GM18909 (cell line): ENCODE measurements around the gene AVPR2.

Experiments used
- ATAC-seq: cut with Tn5 transposase; IDR thresholded peaks from one replicate; pipeline ENCODE4 v1.9.1; 2021; ENCODE audit warnings: mild to moderate bottlenecking; ENCODE audit not compliant: unreplicated experiment, poor library complexity

AVPR2 gene

DNA sequence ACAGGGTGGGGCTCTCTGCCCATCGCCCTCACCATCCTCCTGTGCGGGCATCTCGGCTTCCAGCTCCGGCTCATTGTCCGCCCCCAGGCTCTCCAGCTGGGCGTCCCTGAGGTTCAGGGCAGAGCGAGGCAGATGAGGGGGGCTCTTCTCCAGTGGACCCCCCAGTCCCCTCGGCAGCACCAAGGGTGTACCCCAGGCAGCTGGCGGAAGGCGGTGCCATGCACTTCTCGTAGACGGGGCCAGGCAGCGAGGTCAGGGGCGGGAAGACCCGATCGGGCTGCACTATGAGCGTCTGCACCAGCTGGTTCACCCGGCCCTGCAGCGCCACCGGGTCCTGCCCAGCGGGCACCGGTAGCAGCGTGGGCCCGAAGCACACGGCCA lies 5.5 kb downstream of the AVPR2 start:
- ATAC-seq, result no peak

DNA sequence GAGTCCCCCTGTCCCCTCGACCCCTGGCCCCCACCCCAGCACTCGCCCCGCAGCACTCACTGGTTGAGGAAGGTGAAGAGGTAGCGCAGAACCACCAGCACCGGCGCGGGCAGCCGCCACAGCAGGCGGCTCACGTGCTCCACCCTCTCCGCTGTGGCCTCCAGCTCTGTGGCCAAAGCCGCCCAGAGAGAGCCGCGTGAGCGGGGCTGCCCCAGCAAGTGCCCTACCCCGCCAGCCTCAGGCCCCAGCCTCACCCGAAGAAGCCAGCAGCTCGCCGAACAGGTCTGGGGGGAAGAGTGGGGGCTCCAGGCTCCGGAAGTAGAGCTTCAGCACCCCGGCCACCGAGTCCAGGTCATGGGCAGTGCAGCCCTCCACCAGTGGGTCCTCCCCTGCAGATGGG lies 6.0 kb downstream of the AVPR2 start:
- ATAC-seq, result no peak

DNA sequence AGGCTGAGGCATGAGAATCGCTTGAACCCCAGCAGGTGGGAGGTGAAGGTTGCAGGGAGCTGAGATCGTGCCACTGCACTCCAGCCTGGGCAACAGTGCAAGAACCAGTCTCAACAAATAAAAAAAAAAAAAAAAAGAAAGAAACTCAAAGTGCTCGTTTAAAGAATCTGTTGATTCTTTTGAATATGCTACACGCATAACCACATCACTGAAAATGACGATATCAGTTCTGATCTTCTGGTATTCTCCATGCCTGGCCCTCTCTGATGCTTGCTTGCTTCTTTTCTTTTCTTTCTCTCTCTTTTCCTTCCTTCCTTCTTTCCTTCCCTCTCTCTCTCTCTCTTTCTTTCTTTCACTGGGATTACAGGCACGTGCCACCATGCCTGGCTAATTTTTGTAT lies 7.3 kb downstream of the AVPR2 start:
- no peak for ATAC-seq

DNA sequence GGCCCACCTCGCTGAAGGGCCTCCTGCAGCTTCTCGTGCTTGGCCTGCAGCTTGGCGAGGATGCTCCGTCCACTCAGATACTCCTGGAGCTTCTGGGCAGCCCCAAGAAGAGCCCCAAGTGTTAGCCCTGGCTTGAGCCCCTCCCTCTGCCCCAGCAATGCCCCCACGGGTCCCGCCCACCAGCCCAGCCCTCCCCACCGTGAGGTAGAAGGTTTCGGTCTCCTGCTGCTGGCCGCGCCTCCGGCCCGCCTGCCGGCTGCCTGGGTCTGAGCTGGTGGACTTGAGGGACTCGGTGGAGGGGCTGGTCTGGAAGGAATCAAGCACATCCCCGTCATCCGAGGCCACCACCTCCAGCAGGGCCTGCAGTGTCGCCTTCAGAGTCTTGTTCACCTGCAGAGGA lies 8.7 kb downstream of the AVPR2 start:
- ATAC-seq, result no peak

DNA sequence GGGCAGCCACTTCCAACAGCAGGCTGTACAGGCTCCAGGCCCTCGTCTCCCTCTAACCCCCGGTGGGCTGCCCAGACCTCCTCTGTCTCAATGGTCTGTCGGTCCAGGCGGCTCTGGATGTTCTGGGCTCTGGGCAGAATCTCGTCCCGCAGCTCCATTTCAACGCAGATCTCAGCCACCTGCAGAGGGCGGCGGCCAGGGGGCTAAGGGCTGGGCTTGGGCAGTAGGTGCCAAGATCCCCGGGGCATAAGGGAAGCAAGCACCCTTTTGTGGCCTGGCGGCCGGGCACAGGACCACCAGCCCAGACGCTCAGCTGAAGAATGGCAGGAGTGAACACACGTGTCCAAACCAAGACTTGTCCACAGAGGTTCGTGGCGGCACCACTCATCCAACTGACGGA lies 9.2 kb downstream of the AVPR2 start:
- no peak for ATAC-seq

DNA sequence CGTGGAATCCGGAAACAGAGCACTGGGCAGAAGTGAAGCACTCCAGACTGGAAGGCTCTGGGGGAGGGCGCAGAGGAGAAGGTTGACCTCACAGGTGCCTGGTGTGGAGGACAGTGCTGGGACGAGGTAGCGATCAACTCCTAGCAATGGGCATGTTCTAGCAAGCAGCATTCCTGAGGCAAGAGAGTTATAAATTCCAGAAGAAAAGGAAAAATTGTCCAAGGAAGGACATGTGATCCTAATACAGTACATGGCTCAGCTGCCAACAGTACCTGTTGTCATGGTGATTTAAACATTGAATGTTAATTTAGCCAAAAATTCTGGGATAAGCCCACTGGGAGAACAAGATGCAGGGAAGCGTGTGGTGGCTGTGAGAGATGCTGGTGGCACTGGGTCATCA lies 13.4 kb downstream of the AVPR2 start:
- ATAC-seq, result no peak

DNA sequence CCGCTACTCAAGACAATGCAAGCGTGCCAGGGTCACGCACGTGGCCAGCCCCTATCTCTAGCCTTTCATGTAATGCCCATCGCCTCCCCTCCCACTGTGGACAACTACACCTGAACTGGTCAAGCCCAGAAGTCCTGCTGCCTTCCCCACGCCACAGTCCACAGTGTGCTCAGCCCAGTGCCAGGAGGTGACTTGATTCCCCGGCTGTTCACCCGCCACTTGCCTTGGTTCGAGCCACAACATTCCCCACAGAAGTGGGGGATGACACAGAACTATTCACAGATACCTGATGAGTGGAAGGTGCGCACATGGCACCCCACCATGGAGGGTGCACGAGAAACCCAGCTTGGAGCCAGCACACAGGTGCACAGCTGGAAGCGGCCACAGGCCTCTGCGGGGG lies 14.8 kb downstream of the AVPR2 start:
- ATAC-seq, result no peak

DNA sequence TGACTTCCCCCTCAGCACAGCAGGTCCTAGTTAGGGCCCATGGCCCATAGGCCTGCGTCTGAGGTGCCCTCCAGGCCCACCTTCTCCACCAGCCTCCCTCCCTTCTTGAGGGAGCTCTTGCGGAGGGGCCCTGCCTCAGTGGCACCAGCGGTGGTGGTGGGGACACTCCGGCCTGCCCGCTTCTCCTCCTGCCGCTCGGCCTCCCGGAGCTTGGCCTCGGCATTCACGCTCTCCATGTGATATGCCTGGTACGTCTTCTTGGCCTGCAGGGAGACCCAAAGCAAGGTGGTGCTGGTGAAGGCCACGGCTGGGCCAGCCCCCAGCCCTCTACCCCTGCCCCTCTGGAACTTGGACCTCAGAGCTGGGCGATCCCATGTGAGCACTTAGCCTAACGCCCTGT lies 16.1 kb downstream of the AVPR2 start:
- ATAC-seq, result no peak

DNA sequence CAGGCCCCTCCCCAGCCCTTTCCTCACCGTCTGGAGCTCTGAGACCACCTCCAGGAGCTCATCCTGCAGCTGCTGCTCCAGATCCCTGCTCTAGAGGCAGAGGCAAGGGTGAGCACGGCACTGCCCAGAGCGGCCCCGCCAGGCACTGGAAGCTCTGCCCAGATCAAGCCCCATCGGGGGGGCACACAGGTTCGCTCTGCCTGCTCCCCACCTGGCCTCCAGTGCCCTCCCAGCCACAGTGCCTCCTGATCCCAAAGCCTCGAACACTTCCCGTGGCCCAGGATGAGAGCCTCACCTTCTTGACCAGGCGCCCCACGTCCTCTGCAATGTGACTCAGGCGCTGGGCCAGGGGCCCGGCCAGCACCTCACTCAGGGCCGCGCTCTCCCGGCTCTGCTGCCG lies 16.6 kb downstream of the AVPR2 start:
- no peak for ATAC-seq

DNA sequence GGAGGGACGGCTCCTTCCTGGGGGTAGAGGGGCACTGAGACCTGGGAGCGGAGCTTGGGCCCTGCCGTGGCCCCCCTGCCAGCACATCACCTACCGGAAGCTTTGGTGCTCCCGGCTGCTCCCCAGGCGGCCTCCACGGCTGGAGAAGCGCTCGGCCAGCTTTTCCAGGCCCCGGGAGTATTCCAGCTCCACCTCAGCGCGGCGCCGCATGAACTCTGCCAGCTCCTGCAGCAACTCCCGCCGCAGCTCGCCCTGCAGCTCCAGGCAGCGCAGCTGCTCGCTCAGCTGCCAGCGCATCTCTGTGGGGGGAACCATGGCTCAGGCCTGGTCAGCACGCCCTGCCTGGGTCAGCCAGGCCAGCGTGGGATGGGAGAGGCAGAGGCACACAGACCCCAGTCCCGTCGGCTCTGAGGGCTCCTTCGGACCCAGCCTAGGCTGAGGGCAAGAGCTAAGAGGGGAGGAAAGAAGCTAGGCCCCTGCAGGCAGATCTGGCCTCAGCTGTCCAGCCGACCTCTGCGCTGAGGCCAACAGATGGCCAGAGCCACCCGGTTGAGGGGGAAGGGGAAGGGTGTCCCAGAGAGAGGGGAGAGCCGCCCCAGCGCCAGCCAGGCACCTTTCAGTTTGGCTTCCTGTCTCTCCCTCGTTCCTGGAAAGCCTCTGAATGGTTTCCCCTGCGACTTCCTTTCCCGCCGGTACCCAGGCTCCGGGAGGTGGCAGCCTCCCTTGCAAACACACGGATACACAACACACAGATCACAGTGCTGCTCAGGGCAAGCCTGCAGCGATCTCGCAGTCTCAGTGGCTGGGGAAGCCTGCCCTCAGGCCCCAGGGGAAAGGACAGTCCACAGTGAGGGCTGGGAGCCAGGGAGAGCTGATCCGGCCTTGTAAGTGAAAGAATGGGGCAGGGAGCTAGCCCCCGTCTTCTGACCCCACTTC lies 17.3 kb downstream of the AVPR2 start:
- ATAC-seq, result no peak

DNA sequence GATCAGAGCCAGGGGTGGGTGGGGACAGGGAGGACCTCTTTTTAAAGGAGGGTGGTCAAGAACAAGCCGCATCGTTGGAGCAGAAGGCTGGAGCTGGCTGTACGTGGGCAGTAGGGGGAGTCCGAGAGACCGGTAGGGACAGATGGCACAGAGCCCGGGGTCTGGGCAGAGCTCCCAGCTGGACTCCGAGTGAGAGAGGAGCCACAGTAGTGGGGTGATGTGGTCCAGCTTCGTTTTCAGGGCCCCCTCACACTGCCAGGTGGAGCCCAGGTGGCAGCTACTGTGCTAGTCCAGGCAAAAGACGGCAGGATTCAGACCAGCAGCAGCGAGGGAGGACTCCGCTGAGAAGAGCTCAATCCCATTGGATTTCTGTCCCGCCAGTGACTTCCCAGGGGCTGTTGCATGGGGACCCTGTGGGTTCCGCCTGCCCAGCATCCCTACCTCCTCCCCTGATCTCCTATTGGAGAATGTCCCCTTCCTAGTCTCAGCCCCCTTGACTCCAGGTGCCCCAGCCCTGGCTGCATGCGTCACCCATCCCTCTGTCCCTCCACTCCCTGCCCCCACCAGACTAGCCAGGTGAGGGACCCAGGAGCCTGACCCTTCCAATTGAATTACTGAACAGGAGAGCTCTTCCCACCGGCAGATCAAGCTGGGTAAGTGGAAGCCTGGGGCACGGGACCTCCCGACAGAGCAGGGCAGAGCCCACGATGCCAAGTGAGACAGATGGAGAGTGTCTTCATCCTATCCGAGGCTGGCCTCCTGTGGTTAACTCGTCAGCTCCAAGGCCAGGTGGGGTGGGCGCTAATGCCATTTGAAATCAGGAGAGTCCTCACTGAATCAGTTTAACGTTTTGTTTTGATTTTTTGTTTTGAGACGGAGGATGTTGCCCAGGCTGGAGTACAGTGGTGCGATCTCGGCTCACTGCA lies 18.7 kb downstream of the AVPR2 start:
- no peak for ATAC-seq

DNA sequence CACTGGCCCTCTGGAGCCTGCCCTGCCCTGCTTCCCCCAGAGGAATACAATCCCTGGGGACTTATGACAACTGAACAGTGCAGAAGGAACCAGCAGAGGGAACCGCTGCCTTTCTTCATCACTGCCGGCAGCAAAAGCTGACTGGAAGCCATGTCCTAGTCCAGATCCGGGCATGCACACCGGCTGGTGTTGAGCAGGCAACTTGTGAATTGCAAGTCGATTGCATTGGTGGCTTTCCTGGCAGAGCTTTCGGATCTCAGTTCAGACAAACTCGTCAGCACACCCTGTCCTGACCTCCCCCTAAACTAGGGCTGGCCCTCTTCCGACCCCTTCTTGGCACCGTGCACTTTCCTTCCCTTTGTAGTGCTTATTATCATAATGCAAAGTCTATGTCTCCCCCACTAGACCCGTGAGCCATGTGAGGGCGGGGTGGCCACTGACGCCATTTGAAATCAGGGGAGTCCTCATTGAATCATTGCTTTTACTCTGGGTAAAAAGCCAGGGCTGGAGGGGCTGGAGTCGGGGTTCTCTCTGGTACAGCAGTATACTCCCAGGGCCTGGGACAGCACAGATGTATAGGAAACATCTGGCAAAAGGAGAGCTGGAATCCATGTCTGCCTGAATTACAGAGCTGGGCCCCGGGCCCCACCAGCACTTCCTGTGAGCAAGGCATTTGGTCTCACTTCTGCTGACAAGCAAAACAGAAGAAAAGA lies 19.8 kb downstream of the AVPR2 start:
- ATAC-seq, result no peak

DNA sequence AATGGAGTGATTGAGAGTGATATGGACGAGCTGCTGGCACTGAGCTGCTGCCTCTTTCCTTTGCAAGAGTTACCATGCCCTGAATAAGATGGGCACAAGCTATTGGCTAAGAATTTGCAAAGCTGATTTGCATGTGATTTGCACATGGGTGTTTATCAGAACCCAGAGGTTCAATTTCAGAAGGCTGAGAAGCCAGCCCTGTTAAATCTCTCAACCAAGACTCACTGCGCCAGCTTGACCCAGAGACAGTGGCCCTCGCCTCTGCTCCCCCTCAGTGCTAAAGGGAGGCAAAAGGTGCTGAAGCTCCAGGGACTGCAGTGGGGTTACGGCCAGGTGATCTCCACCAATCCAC lies 20.9 kb downstream of the AVPR2 start:
- no peak for ATAC-seq

DNA sequence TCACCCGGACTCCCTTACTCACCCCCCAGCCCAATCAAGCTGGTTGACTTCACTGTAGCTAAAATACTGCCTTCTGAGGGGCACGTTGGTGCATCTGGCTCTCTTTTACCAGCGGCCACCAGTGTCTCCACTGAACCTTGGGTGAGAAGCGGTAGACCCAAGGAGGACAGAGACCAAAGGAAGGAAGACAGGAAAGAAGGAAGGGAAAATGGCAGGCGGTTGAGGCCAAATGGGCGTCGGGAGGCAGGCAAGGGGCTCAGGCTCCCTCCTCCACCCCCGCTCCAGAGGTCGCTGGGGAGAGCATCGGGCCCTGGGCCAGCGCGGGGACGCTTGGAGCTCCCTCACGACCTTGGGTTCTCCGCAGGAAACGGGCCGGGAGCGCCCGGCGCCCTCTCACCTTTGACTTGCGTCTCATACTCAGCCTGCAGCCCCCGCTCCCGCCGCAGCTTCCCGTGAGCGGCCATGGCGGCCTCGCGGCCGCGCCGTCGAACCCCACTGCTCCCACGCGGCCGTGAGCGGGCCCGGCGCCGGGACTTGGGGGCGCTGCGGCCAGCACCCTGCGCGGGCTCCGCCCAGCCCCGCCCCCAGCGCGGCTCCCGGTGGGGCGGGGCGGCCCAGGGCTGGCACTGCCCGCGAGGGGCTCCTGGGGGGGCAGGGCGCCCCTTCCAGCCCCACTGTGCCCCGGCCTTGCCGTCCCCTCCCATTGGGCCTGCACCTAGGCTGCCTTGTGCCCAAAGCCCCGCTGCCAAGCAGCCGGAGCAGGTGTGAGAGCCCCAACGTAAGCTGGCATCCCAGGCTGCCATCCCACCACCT lies 21.5 kb downstream of the AVPR2 start, which contains the start of gene ARHGAP4:
Gene ARHGAP4, minus strand, starts transcription at position 526 of the 813 bp plus-strand sequence. Its CDS starts 62 bp downstream, at position 464.
- peak; percentile 2 for ATAC-seq

DNA sequence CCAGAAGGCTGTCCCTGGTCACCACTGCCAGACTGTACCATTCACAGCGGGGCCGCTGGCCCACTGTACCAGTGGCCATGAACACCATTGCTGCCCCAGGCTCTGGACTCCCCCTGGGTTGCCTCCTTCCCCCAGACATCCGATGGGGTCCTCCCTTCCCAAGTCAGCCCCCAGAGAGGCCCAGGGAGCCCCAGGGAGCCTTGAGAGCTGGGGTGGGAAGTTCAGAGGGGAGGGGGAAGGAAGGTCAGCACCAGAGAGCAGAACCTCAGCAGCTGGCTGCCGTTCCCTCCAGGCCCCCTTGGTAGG lies 22.0 kb downstream of the AVPR2 start:
- ATAC-seq, result peak; percentile 4

DNA sequence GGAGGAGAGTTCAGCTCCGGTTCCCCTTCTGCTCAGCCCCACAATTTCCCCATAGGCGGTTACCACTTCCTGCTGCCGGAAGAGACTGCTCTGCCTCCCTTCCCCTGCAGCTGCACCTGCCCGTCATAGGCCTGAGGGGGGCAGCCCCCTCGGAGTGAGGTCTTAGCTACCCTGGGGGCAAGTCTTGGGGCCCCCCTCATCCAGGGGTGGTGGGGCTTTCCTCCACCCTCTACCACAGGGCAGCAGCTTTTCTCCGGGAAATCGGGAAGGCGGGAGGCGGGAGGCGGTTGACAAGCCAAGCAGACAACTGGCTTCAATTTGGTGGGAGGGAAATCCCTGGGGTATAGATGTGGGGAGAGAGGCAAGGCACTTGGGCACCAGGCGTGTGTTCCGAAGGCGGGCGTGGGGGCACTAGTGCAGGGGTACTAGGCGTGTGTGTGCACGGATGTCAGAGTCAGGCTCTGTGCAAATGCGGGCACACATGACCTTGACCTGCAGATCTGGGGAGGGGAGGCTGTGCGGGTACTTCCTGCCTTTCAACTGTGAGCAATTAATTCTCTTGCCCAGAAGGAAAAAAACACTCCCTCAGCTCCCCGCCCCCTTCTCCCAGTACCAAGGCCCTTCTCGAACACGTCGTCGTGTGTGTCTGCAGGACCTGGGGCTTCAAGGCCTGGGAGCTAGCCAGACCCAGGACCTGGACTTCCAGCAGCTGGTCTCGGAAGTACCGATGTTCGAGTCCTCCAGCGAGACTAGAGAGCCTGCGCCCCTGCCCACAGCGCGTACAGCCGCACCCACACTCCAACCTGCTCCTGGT lies 22.6 kb downstream of the AVPR2 start:
- peak; percentile 66 for ATAC-seq

DNA sequence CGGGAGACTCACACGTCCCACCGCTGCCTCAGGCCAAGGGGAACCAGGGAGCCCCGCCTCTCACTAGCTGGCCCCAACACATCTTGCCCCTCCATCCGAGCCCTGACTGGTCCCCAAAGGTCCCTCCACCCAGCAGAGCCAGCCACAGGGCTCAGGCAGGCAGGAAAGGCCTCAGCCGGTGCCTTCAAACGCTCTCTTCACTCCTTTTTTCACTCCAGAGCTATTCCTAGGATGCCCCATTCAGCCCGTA lies 23.1 kb downstream of the AVPR2 start:
- no peak for ATAC-seq

DNA sequence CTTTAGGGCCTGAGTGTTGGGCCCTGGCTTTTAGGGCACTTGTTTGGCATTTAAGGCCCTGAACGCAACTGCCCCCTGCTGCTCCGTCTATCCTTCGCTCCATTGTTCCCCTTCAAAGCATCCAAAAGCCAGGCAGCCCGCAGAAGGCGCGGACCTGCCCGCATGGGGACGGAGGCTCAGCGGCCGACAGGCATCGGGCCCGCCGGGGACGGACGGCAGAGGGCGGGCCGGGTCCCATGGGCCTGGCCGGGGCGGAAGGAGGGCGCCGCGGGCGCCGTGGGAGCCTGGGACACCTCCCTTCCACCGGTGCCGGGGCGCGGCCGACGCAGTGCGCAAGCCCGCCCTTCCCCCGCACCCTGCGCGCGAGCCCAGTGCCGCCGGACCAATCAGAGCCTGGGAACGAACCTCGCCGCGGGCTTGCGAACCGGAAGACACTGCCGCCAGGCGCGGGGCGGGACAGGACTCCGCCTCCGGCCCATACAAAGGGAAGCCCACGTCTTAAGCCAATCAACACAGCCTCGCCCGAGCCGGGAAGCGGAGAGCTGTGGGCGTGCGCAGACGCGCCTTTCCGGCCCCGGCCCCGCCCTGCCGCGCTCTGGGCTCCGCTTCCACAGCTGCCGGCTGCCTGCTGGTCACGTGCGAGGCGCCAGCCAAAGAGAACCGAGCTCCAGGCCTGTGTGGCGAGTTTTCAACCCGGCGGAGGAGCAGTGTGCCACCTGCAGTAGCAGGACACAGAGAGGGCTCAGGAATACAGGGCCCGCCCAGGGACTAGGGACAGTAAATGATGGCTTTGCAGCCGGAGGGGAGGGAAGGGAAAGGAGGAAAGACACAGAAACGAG lies 23.7 kb downstream of the AVPR2 start:
- ATAC-seq, result peak; percentile 64

DNA sequence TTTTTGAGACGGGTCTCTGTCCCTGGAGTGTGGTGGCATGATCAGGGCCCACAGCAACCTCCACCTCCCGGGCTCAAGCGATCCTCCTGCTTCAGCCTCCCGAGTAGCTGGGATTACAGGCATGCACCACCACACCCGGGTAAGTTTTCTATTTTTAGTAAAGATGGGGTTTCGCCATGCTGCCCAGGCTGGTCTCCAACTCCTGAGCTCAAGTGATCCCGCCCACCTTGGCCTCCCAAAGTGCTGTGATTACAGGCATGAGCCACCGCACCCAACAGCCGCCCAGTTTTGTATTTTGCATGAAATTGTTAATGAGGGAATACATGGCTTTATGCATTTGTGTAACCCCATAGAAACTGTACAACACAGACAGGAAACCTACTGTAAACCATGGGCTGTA lies 24.4 kb downstream of the AVPR2 start:
- no peak for ATAC-seq
